ENCODE data around the gene APBA2.

Gene APBA2

GRCh38 chr15:29051422-29051821, 165.6 kb downstream of the APBA2 start:
- no peak for DNase-seq (ENCODE audit: low read depth)
- no peak overlapping the region for H3K4me3 ChIP-seq (ENCODE audit: low read depth, low read length)
- in situ Hi-C loops (cut with HindIII; ENCODE audit: low sequenced_read_pairs), result no loop called here
- no peak for TF ChIP-seq CTCF (IDR thresholded peaks at IDR 0.05; ENCODE audit: low read depth, low read length, missing control alignments)

GRCh38 chr15:29053006-29053405, 167.2 kb downstream of the APBA2 start:
- no peak overlapping the region for H3K4me3 ChIP-seq (ENCODE audit: low read depth, low read length)
- no peak for DNase-seq (ENCODE audit: low read depth)
- in situ Hi-C loops (cut with HindIII; ENCODE audit: low sequenced_read_pairs), result no loop called here
- no peak for TF ChIP-seq CTCF (IDR thresholded peaks at IDR 0.05; ENCODE audit: low read depth, low read length, missing control alignments)

- no peak overlapping the region for H3K4me3 ChIP-seq (ENCODE audit: low read depth, low read length)
- TF ChIP-seq CTCF (IDR thresholded peaks at IDR 0.05; ENCODE audit: low read depth, low read length, missing control alignments), result no peak
- in situ Hi-C loops (cut with HindIII; ENCODE audit: low sequenced_read_pairs), result no loop called here
- DNase-seq (ENCODE audit: low read depth), result no peak
Measured at GRCh38 chr15:29053661-29054131, 167.9 kb downstream of the APBA2 start.

GRCh38 chr15:29054171-29055045, 168.6 kb downstream of the APBA2 start:
- no peak for TF ChIP-seq CTCF (IDR thresholded peaks at IDR 0.05; ENCODE audit: low read depth, low read length, missing control alignments)
- H3K4me3 ChIP-seq (ENCODE audit: low read depth, low read length), result no peak overlapping the region
- in situ Hi-C loops (cut with HindIII; ENCODE audit: low sequenced_read_pairs), result no loop called here
- no peak for DNase-seq (ENCODE audit: low read depth)

- TF ChIP-seq CTCF (IDR thresholded peaks at IDR 0.05; ENCODE audit: low read depth, low read length, missing control alignments), result no peak
- H3K4me3 ChIP-seq (ENCODE audit: low read depth, low read length), result no peak overlapping the region
- in situ Hi-C loops (cut with HindIII; ENCODE audit: low sequenced_read_pairs), result no loop called here
- no peak for DNase-seq (ENCODE audit: low read depth)
Measured at GRCh38 chr15:29055876-29056275, 170.1 kb downstream of the APBA2 start.

- H3K4me3 ChIP-seq (ENCODE audit: low read depth, low read length), result no peak overlapping the region
- DNase-seq (ENCODE audit: low read depth), result no peak
- TF ChIP-seq CTCF (IDR thresholded peaks at IDR 0.05; ENCODE audit: low read depth, low read length, missing control alignments), result no peak
- in situ Hi-C loops (cut with HindIII; ENCODE audit: low sequenced_read_pairs), result no loop called here
Measured at GRCh38 chr15:29056839-29057450, 171.2 kb downstream of the APBA2 start.
